Activated T-helper 1 cell treated with Interleukin-2 at 50 U/mL for 16 hours (primary cell): ENCODE data around the gene KCNAB1.
"Not testable (repeated sequence)": the region's sequence is repeated elsewhere in the genome, so short reads cannot be mapped to it uniquely, and the experiment has no call there.

Experiments
- DNase-seq: peaks from one replicate; pipeline ENCODE4 v3.0.0-alpha.2; 2020; ENCODE audit warnings: low read depth

Gene KCNAB1

GRCh38 chr3:156271995-156272719 lies 151.8 kb downstream of the KCNAB1 start:
- DNase-seq, result no peak

GRCh38 chr3:156273111-156273694 lies 152.8 kb downstream of the KCNAB1 start:
- DNase-seq, result no peak

- DNase-seq, result no peak
These were observed 154.4 kb downstream of the KCNAB1 start for GRCh38 chr3:156274791-156275190.

GRCh38 chr3:156284637-156285036 lies 164.3 kb downstream of the KCNAB1 start:
- not testable (repeated sequence) for DNase-seq

GRCh38 chr3:156285626-156286025 lies 165.2 kb downstream of the KCNAB1 start:
- DNase-seq, result no peak

- no peak for DNase-seq
These were observed 170.5 kb downstream of the KCNAB1 start for GRCh38 chr3:156290924-156291271.

- no peak for DNase-seq
These were observed 171.1 kb downstream of the KCNAB1 start for GRCh38 chr3:156291272-156292123.

- no peak for DNase-seq
These were observed 173.2 kb downstream of the KCNAB1 start for GRCh38 chr3:156293566-156293965.

- no peak for DNase-seq
These were observed 177.2 kb downstream of the KCNAB1 start for GRCh38 chr3:156297582-156297981.

GRCh38 chr3:156298014-156298413 lies 177.6 kb downstream of the KCNAB1 start:
- no peak for DNase-seq

- no peak for DNase-seq
These were observed 178.6 kb downstream of the KCNAB1 start for GRCh38 chr3:156298938-156299337.

GRCh38 chr3:156299569-156299968 lies 179.2 kb downstream of the KCNAB1 start:
- no peak for DNase-seq

- no peak for DNase-seq
These were observed 180.0 kb downstream of the KCNAB1 start for GRCh38 chr3:156300371-156300770.

- DNase-seq, result no peak
These were observed 180.8 kb downstream of the KCNAB1 start for GRCh38 chr3:156300929-156301840.

- no peak for DNase-seq
These were observed 182.8 kb downstream of the KCNAB1 start for GRCh38 chr3:156303001-156303707.

GRCh38 chr3:156304406-156304805 lies 184.0 kb downstream of the KCNAB1 start:
- DNase-seq, result no peak

GRCh38 chr3:156305672-156306071 lies 185.3 kb downstream of the KCNAB1 start:
- no peak for DNase-seq

GRCh38 chr3:156307704-156308103 lies 187.3 kb downstream of the KCNAB1 start:
- no peak for DNase-seq

GRCh38 chr3:156311431-156311830 lies 191.1 kb downstream of the KCNAB1 start:
- DNase-seq, result no peak

GRCh38 chr3:156311930-156312329 lies 191.6 kb downstream of the KCNAB1 start:
- no peak for DNase-seq

GRCh38 chr3:156316076-156316475 lies 195.7 kb downstream of the KCNAB1 start:
- no peak for DNase-seq
